Upper lobe of left lung (tissue), 6 donors: ENCODE results near the gene SPIN1. TPM values are rescaled to one million over a fixed set of nuclear protein-coding genes. Genes with fewer than 3 reads are reported as not detected.

ENCODE experiments used
- ATAC-seq, 2 donors: fragments of 200-7000 bp; cut with Tn5 transposase; one replicate each; pipeline ENCODE4 v1.9.1; 2022; ENCODE audit warnings: mild to moderate bottlenecking in 2 of 2, moderate library complexity in 2 of 2; ENCODE audit not compliant: low FRiP score in 2 of 2
- DNase-seq, 2 donors: peaks; one replicate each; pipeline ENCODE4 v3.0.0-alpha.2; 2019 to 2020
- H3K27ac ChIP-seq, 4 donors: fragments of 200-600 bp; sonication (generic); one replicate each; pipeline ENCODE4 v1.5.1; 2016 to 2019
- H3K27me3 ChIP-seq, 4 donors: fragments of 200-600 bp; sonication (generic); one replicate each; pipeline ENCODE4 v1.5.1; 2017 to 2019
- H3K36me3 ChIP-seq, 4 donors: fragments of 200-600 bp; sonication (generic); one replicate each; pipeline ENCODE4 v1.5.1; 2016 to 2019
- H3K4me1 ChIP-seq, 4 donors: fragments of 200-600 bp; sonication (generic); one replicate each; pipeline ENCODE4 v1.5.1; 2018 to 2019
- H3K4me3 ChIP-seq, 4 donors: fragments of 200-600 bp; sonication (generic); one replicate each; pipeline ENCODE4 v1.5.1; 2017 to 2019; ENCODE audit warnings: mild to moderate bottlenecking in 2 of 4, moderate library complexity in 1 of 4
- H3K9me3 ChIP-seq, 4 donors: fragments of 200-600 bp; sonication (generic); one replicate each; pipeline ENCODE4 v1.5.1; 2018 to 2019
- CTCF ChIP-seq, 6 experiments: fragments of 450-650 bp in 4 of 6; fragments of 200-600 bp in 2 of 6; sonication (generic) in 2 of 6; IDR thresholded peaks; one replicate each; pipeline ENCODE4 v1.5.1; 2016 to 2019; ENCODE audit warnings: antibody characterized with exemption in 6 of 6
- EP300 ChIP-seq, 4 donors: sonication (generic); formaldehyde crosslinking; IDR thresholded peaks; one replicate each; pipeline ENCODE4 v1.5.1; 2017; ENCODE audit warnings: antibody characterized with exemption in 4 of 4, control low read depth in 2 of 4
- POLR2A ChIP-seq, 4 donors: fragments of 450-650 bp; IDR thresholded peaks; one replicate each; pipeline ENCODE4 v1.5.1; 2016 to 2017; ENCODE audit warnings: antibody characterized with exemption in 4 of 4, mild to moderate bottlenecking in 2 of 4
- POLR2AphosphoS5 ChIP-seq, 2 donors: sonication (generic); formaldehyde crosslinking; IDR thresholded peaks; one replicate each; pipeline ENCODE4 v1.5.1; 2017; ENCODE audit warnings: antibody characterized with exemption in 2 of 2
- WGBS, 2 donors: methylation state at CpG; one replicate each; pipeline ENCODE4 v1.1.5; 2017 to 2018; 5-methylcytosine and 5-hydroxymethylcytosine counted together
- total RNA-seq, 6 donors: library from RNA; depleted of rRNA in 4 of 6; stranded (reverse); fragments of >200 nt in 4 of 6; gene quantifications; one replicate each; pipeline versions ENCODE4 v1.1.0 to v1.2.1, GENCODE V29; 2016 to 2021
- donor health status: DM: no; HTN: no; CAD: no; lungs with moderate emphysema.
- donor health status: DM: no; HTN: yes; CAD: no; lungs with severe emphysema.

The SPIN1 gene
- total RNA-seq, 6 donors from 2014 or later: 29.3 to 66.4 (median 59.9) TPM

GRCh38 chr9:88426651-88427050, 38.4 kb downstream of the SPIN1 start:
- H3K27me3 ChIP-seq: no peaks in the 10 kb centered on the region
- H3K4me1 ChIP-seq: peaks cover 0 to 13% (median 6%) of the 10 kb centered on the region in 4 donors
- H3K9me3 ChIP-seq: no peaks in the 10 kb centered on the region
- ATAC-seq (no peak), DNase-seq (no peak)
- no peak overlapping the region for H3K27ac ChIP-seq
- no peak for TF ChIP-seq POLR2A (IDR thresholded peaks at IDR 0.05)
- WGBS, 2 donors: 84 to 96% methylated on average over 1 of the region's 1 CpG
- H3K4me3 ChIP-seq: no peak overlapping the region
- H3K36me3 ChIP-seq: peaks cover 0 to 12% (median 2%) of the 10 kb centered on the region in 4 donors

GRCh38 chr9:88429595-88430430, 41.6 kb downstream of the SPIN1 start:
- ATAC-seq (no peak), DNase-seq (no peak)
- peaks cover 0 to 34% (median 2%) of the 10 kb centered on the region in 4 donors for H3K36me3 ChIP-seq
- no peak overlapping the region for H3K27ac ChIP-seq
- TF ChIP-seq CTCF (IDR thresholded peaks at IDR 0.05) (no peak), EP300 (IDR thresholded peaks at IDR 0.05) (no peak), POLR2AphosphoS5 (IDR thresholded peaks at IDR 0.05) (no peak), POLR2A (IDR thresholded peaks at IDR 0.05) (no peak)
- H3K4me3 ChIP-seq: no peak overlapping the region
- H3K4me1 ChIP-seq: peaks cover 0 to 13% (median 6%) of the 10 kb centered on the region in 4 donors
- WGBS, 2 donors: 90 to 93% methylated on average over 3 of the region's 3 CpGs
- H3K9me3 ChIP-seq: no peaks in the 10 kb centered on the region
- H3K27me3 ChIP-seq: no peaks in the 10 kb centered on the region

- H3K4me3 ChIP-seq: no peak overlapping the region
- no peak overlapping the region for H3K27ac ChIP-seq
- 78 to 83% methylated on average over 5 of the region's 5 CpGs for WGBS, 2 donors
- no peak for DNase-seq
- TF ChIP-seq POLR2A (IDR thresholded peaks at IDR 0.05): no peak
- no peak for TF ChIP-seq CTCF (IDR thresholded peaks at IDR 0.05)
- no peak for TF ChIP-seq EP300 (IDR thresholded peaks at IDR 0.05)
- TF ChIP-seq POLR2AphosphoS5 (IDR thresholded peaks at IDR 0.05): no peak
- H3K27me3 ChIP-seq: no peaks in the 10 kb centered on the region
- peaks cover 0 to 6% (median 2%) of the 10 kb centered on the region in 4 donors for H3K4me1 ChIP-seq
- H3K9me3 ChIP-seq: no peaks in the 10 kb centered on the region
- ATAC-seq: no peak
- peaks cover 0 to 43% (median 3%) of the 10 kb centered on the region in 4 donors for H3K36me3 ChIP-seq
Measured at GRCh38 chr9:88433583-88434255, 45.5 kb downstream of the SPIN1 start.

GRCh38 chr9:88435336-88435735, 47.1 kb downstream of the SPIN1 start:
- H3K27ac ChIP-seq: no peak overlapping the region
- ATAC-seq (no peak), DNase-seq (no peak)
- H3K27me3 ChIP-seq: no peaks in the 10 kb centered on the region
- 85 to 88% methylated on average over 2 of the region's 2 CpGs for WGBS, 2 donors
- TF ChIP-seq CTCF (IDR thresholded peaks at IDR 0.05) (no peak), EP300 (IDR thresholded peaks at IDR 0.05) (no peak), POLR2AphosphoS5 (IDR thresholded peaks at IDR 0.05) (no peak), POLR2A (IDR thresholded peaks at IDR 0.05) (no peak)
- H3K36me3 ChIP-seq: peaks cover 0 to 43% (median 1%) of the 10 kb centered on the region in 4 donors
- H3K4me3 ChIP-seq: no peak overlapping the region
- no peaks in the 10 kb centered on the region for H3K4me1 ChIP-seq
- no peaks in the 10 kb centered on the region for H3K9me3 ChIP-seq

- no peak for ATAC-seq
Measured at GRCh38 chr9:88436379-88436778, 48.1 kb downstream of the SPIN1 start.

More at GRCh38 chr9:88436379-88436778, 48.1 kb downstream of the SPIN1 start:
- no peak for DNase-seq
- Histone ChIP-seq H3K36me3 (peaks cover 0 to 45% (median 1%) of the 10 kb centered on the region in 4 donors), H3K27me3 (no peaks in the 10 kb centered on the region), H3K4me3 (no peak overlapping the region), H3K4me1 (no peaks in the 10 kb centered on the region), H3K9me3 (no peaks in the 10 kb centered on the region), H3K27ac (no peak overlapping the region)
- TF ChIP-seq POLR2A (IDR thresholded peaks at IDR 0.05): no peak
- no peak for TF ChIP-seq POLR2AphosphoS5 (IDR thresholded peaks at IDR 0.05)
- no peak for TF ChIP-seq EP300 (IDR thresholded peaks at IDR 0.05)
- TF ChIP-seq CTCF (IDR thresholded peaks at IDR 0.05): no peak
- WGBS, 2 donors: 94 to 95% methylated on average over 4 of the region's 4 CpGs
